Measurements from ENCODE around the gene KCNQ1.

- TF ChIP-seq CTCF (IDR thresholded peaks at IDR 0.05) (no peak), POLR2AphosphoS5 (IDR thresholded peaks at IDR 0.05; ENCODE audit: insufficient read depth in 1 of 2, low read depth in 1 of 2) (no peak), POLR2A (IDR thresholded peaks at IDR 0.05) (no peak)
These were observed 8.2 kb upstream of the KCNQ1 start for GRCh38 chr11:2436521-2437031.
